ENCODE results near the gene GUCY1A2. TPM values are rescaled to one million over a fixed set of nuclear protein-coding genes. Genes with fewer than 3 reads are reported as not detected.

GUCY1A2 gene
- total and polyA plus RNA-seq, 2 donors (not counting 3 experiments of a cell fraction or from before 2014, with no cell fraction given), result 0.02 to 0.03 TPM

GRCh38 chr11:106745941-106746340 is 272.3 kb downstream of the GUCY1A2 start:
- no TSS peak for BruUV-seq (replicated peaks)
- H3K27me3 ChIP-seq (ENCODE audit: control insufficient read depth in 2 of 2, insufficient read depth in 2 of 2, low read length in 2 of 2), result no peaks in the 10 kb centered on the region
- H3K9me1 ChIP-seq (replicated peaks; ENCODE audit: control insufficient read depth, extremely low read depth, insufficient read depth, low read length), result no peaks in the 10 kb centered on the region
- intact Hi-C loops (cut with micrococcal nuclease), result no loop called here
- H3K4me2 ChIP-seq (ENCODE audit: insufficient read depth, low read length), result no peak overlapping the region
- no peaks in the 10 kb centered on the region for H3K4me1 ChIP-seq (ENCODE audit: control insufficient read depth, extremely low read depth, insufficient read depth, low read length)
- H3K79me2 ChIP-seq (ENCODE audit: control insufficient read depth, insufficient read depth, low read length), result no peaks in the 10 kb centered on the region
- H3K9ac ChIP-seq (replicated peaks; ENCODE audit: extremely low read depth, insufficient read depth, low read length), result no peak overlapping the region
- dilution Hi-C loops (cut with MboI; ENCODE audit: extremely low pct_ligation_motif_present, low sequenced_read_pairs), result no loop called here
- H2AFZ ChIP-seq (ENCODE audit: low read depth, low read length), result no peak overlapping the region
- ChIA-PET CTCF (no interaction called here), POLR2A (no interaction called here)
- no peak for FAIRE-seq
- no peaks in the 10 kb centered on the region for H3K9me3 ChIP-seq (replicated peaks; ENCODE audit: control insufficient read depth, insufficient read depth, low read length)
- no peak for TF ChIP-seq FOS (IDR thresholded peaks at IDR 0.05; ENCODE audit: borderline replicate concordance, insufficient read depth, low read length)
- TF ChIP-seq MYC (IDR thresholded peaks at IDR 0.05; ENCODE audit: low read depth, low read length), result no peak
- TF ChIP-seq EZH2 (IDR thresholded peaks at IDR 0.05; ENCODE audit: borderline replicate concordance, low read depth, low read length, severe bottlenecking), result no peak
- no peak for TF ChIP-seq POLR2A (IDR thresholded peaks at IDR 0.05; ENCODE audit: low read depth, low read length)
- TF ChIP-seq CTCF (IDR thresholded peaks at IDR 0.05; ENCODE audit: extremely low read depth in 1 of 2, insufficient read depth in 1 of 2, low read depth in 1 of 2, low read length in 2 of 2), result no peak
- TF ChIP-seq GATA2 (IDR thresholded peaks at IDR 0.05; ENCODE audit: insufficient read depth, insufficient read length, low read depth, low read length), result no peak
- no peak for TF ChIP-seq MAX (IDR thresholded peaks at IDR 0.05; ENCODE audit: insufficient read depth, insufficient read length)
- no peak for TF ChIP-seq JUN (IDR thresholded peaks at IDR 0.05; ENCODE audit: borderline replicate concordance, insufficient read depth, insufficient read length, low read depth)
- no peak overlapping the region for H3K27ac ChIP-seq (ENCODE audit: insufficient read depth, low read depth, low read length)
- no peaks in the 10 kb centered on the region for H4K20me1 ChIP-seq (replicated peaks; ENCODE audit: control insufficient read depth, extremely low read depth, insufficient read depth, low read length)
- no peaks in the 10 kb centered on the region for H3K36me3 ChIP-seq (ENCODE audit: control insufficient read depth in 2 of 2, extremely low read depth in 1 of 2, insufficient read depth in 2 of 2, low read length in 2 of 2)
- no peak for DNase-seq (ENCODE audit: low read depth, low spot score)
- H3K4me3 ChIP-seq (replicated peaks in 1 of 3; ENCODE audit: insufficient read depth in 1 of 3, low read depth in 1 of 3, low read length in 3 of 3), result no peak overlapping the region
